Thyroid gland (tissue), 4 donors: Measurements from ENCODE around the gene PGM2L1.

ENCODE experiments used
- CTCF ChIP-seq, 6 experiments: fragments of 200-600 bp in 3 of 6; fragments of 450-650 bp in 3 of 6; sonication (generic) in 3 of 6; IDR thresholded peaks; one replicate each; pipeline ENCODE4 v1.5.1; 2016 to 2019; ENCODE audit warnings: antibody characterized with exemption in 6 of 6, mild to moderate bottlenecking in 2 of 6, inconsistent platforms in 1 of 6, moderate library complexity in 1 of 6
- POLR2A ChIP-seq, 2 donors: fragments of 450-650 bp; IDR thresholded peaks; one replicate each; pipeline ENCODE4 v1.6.1; 2017; ENCODE audit warnings: antibody characterized with exemption in 2 of 2, mild to moderate bottlenecking in 2 of 2, moderate library complexity in 1 of 2

GRCh38 chr11:74320538-74320937, 77.7 kb downstream of the PGM2L1 start:
- TF ChIP-seq CTCF (IDR thresholded peaks at IDR 0.05) (no peak), POLR2A (IDR thresholded peaks at IDR 0.05) (no peak)
